Hepatocyte (in vitro differentiated cells): ENCODE data around the gene COL6A3.

Source experiments
- CTCF ChIP-seq: fragments of 200-600 bp; sonication (generic); IDR thresholded peaks from 2 replicates; pipeline ENCODE4 v1.5.1; 2016; ENCODE audit warnings: antibody characterized with exemption, mild to moderate bottlenecking; ENCODE audit not compliant: poor library complexity
- EZH2phosphoT487 ChIP-seq: fragments of 200-600 bp; sonication (generic); IDR thresholded peaks from one replicate; pipeline ENCODE4 v1.6.1; 2018; ENCODE audit warnings: antibody characterized with exemption, mild to moderate bottlenecking, low read depth, moderate library complexity; ENCODE audit not compliant: unreplicated experiment, severe bottlenecking

DNA sequence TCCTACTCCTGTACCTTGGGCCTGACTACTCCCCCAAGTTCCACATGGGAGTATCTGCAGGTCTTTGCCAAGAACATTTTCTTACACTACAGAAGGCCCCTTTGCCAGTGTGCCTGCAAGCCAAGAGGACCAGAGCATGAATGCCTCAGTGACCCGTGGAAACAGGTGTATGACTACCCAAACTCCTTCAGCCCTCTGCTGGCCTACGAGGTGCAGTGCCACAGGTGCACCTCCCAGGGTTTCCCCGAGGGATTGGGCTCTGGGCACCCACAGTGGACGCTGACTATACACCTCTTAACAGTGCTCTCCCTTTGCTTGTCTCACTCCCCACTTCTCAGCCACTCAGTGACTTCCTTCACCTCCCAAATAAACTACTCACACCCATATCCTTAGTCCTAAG lies 91.4 kb downstream of the COL6A3 start:
- TF ChIP-seq CTCF (peak; percentile 38), EZH2phosphoT487 (no peak)
